Left renal pelvis (tissue), 4 donors: ENCODE data around the gene SLC22A3. TPM values are rescaled to one million over a fixed set of nuclear protein-coding genes. Genes with fewer than 3 reads are reported as not detected.

ENCODE experiments used
- DNase-seq, 4 donors: peaks; one replicate each; pipeline ENCODE4 v3.0.0-alpha.2; 2013; ENCODE audit warnings: low read depth in 4 of 4, low spot score in 3 of 4
- polyA plus RNA-seq, 4 donors: library from polyadenylated mRNA; unstranded; fragments of 120-200 nt; gene quantifications; one replicate each; pipeline ENCODE4 v1.2.1, GENCODE V29; 2013; ENCODE audit not compliant: insufficient read length in 4 of 4

The SLC22A3 gene
- polyA plus RNA-seq, 4 donors = 3.9 to 25.9 (median 5.7) TPM

GRCh38 chr6:160398674-160399271 is 50.6 kb downstream of the SLC22A3 start:
- no peak for DNase-seq

- no peak for DNase-seq
Observed at GRCh38 chr6:160400446-160400845, 52.3 kb downstream of the SLC22A3 start.

GRCh38 chr6:160408528-160408927 is 60.4 kb downstream of the SLC22A3 start:
- no peak for DNase-seq

- no peak for DNase-seq
Observed at GRCh38 chr6:160412993-160413392, 64.8 kb downstream of the SLC22A3 start.

- no peak for DNase-seq
Observed at GRCh38 chr6:160417146-160417545, 69.0 kb downstream of the SLC22A3 start.

- DNase-seq = no peak
Observed at GRCh38 chr6:160417550-160417949, 69.4 kb downstream of the SLC22A3 start.

GRCh38 chr6:160418370-160418769 is 70.2 kb downstream of the SLC22A3 start:
- no peak for DNase-seq

GRCh38 chr6:160419488-160419887 is 71.3 kb downstream of the SLC22A3 start:
- DNase-seq = no peak

- DNase-seq = no peak
Observed at GRCh38 chr6:160420253-160420968, 72.2 kb downstream of the SLC22A3 start.

- DNase-seq = no peak
Observed at GRCh38 chr6:160420969-160421556, 72.9 kb downstream of the SLC22A3 start.

GRCh38 chr6:160421854-160422253 is 73.7 kb downstream of the SLC22A3 start:
- no peak for DNase-seq

- no peak for DNase-seq
Observed at GRCh38 chr6:160424256-160424655, 76.1 kb downstream of the SLC22A3 start.

GRCh38 chr6:160426136-160426535 is 78.0 kb downstream of the SLC22A3 start:
- DNase-seq = no peak

- DNase-seq = no peak
Observed at GRCh38 chr6:160427312-160428068, 79.3 kb downstream of the SLC22A3 start.

- DNase-seq = no peak
Observed at GRCh38 chr6:160428069-160428430, 79.9 kb downstream of the SLC22A3 start.

- no peak for DNase-seq
Observed at GRCh38 chr6:160428818-160429619, 80.8 kb downstream of the SLC22A3 start.

- DNase-seq = no peak
Observed at GRCh38 chr6:160429620-160429895, 81.4 kb downstream of the SLC22A3 start.

- no peak for DNase-seq
Observed at GRCh38 chr6:160430203-160430602, 82.0 kb downstream of the SLC22A3 start.

GRCh38 chr6:160430751-160431150 is 82.6 kb downstream of the SLC22A3 start:
- no peak for DNase-seq

GRCh38 chr6:160431226-160431625 is 83.0 kb downstream of the SLC22A3 start:
- DNase-seq = no peak
